ENCODE results near the gene ZNF695. TPM values are rescaled to one million over a fixed set of nuclear protein-coding genes. Genes with fewer than 3 reads are reported as not detected.

The ZNF695 gene
- total and polyA plus RNA-seq, 2 donors (not counting 3 experiments of a cell fraction or from before 2014, with no cell fraction given) = 2.0 to 5.5 TPM

- ChIA-PET POLR2A (no interaction called here), CTCF (no interaction called here)
- no peaks in the 10 kb centered on the region for H3K4me1 ChIP-seq (ENCODE audit: control insufficient read depth, extremely low read depth, insufficient read depth, low read length)
- no peak overlapping the region for H3K9ac ChIP-seq (replicated peaks; ENCODE audit: extremely low read depth, insufficient read depth, low read length)
- H3K4me3 ChIP-seq (replicated peaks in 1 of 3; ENCODE audit: insufficient read depth in 1 of 3, low read depth in 1 of 3, low read length in 3 of 3) = no peak overlapping the region
- no peak overlapping the region for H3K4me2 ChIP-seq (ENCODE audit: insufficient read depth, low read length)
- FAIRE-seq (no peak), DNase-seq (ENCODE audit: low read depth, low spot score) (no peak)
- H3K27ac ChIP-seq (ENCODE audit: insufficient read depth, low read depth, low read length) = no peak overlapping the region
- TF ChIP-seq JUN (IDR thresholded peaks at IDR 0.05; ENCODE audit: borderline replicate concordance, insufficient read depth, insufficient read length, low read depth) (no peak), CTCF (IDR thresholded peaks at IDR 0.05; ENCODE audit: extremely low read depth in 1 of 2, insufficient read depth in 1 of 2, low read depth in 1 of 2, low read length in 2 of 2) (no peak), POLR2AphosphoS5 (IDR thresholded peaks at IDR 0.05; ENCODE audit: insufficient read depth, low read depth, low read length) (no peak), EZH2 (IDR thresholded peaks at IDR 0.05; ENCODE audit: borderline replicate concordance, low read depth, low read length, severe bottlenecking) (no peak), GATA2 (IDR thresholded peaks at IDR 0.05; ENCODE audit: insufficient read depth, insufficient read length, low read depth, low read length) (no peak), MYC (IDR thresholded peaks at IDR 0.05; ENCODE audit: low read depth, low read length) (no peak), FOS (IDR thresholded peaks at IDR 0.05; ENCODE audit: borderline replicate concordance, insufficient read depth, low read length) (no peak), MAX (IDR thresholded peaks at IDR 0.05; ENCODE audit: insufficient read depth, insufficient read length) (no peak), POLR2A (IDR thresholded peaks at IDR 0.05; ENCODE audit: low read depth, low read length) (no peak)
- no peaks in the 10 kb centered on the region for H3K9me1 ChIP-seq (replicated peaks; ENCODE audit: control insufficient read depth, extremely low read depth, insufficient read depth, low read length)
- no peaks in the 10 kb centered on the region for H3K36me3 ChIP-seq (ENCODE audit: control insufficient read depth in 2 of 2, extremely low read depth in 1 of 2, insufficient read depth in 2 of 2, low read length in 2 of 2)
- H3K79me2 ChIP-seq (ENCODE audit: control insufficient read depth, insufficient read depth, low read length) = no peaks in the 10 kb centered on the region
- H2AFZ ChIP-seq (ENCODE audit: low read depth, low read length) = no peak overlapping the region
- no peaks in the 10 kb centered on the region for H4K20me1 ChIP-seq (replicated peaks; ENCODE audit: control insufficient read depth, extremely low read depth, insufficient read depth, low read length)
- H3K27me3 ChIP-seq (ENCODE audit: control insufficient read depth in 2 of 2, insufficient read depth in 2 of 2, low read length in 2 of 2) = no peaks in the 10 kb centered on the region
- dilution Hi-C loops (cut with MboI; ENCODE audit: extremely low pct_ligation_motif_present, low sequenced_read_pairs) = no loop called here
- intact Hi-C loops (cut with micrococcal nuclease) = no loop called here
- no peaks in the 10 kb centered on the region for H3K9me3 ChIP-seq (replicated peaks; ENCODE audit: control insufficient read depth, insufficient read depth, low read length)
- BruUV-seq (replicated peaks) = no TSS peak
These were observed 41.4 kb downstream of the ZNF695 start for GRCh38 chr1:246966502-246966901.

Data from endothelial cell of umbilical vein (primary cell).